HCT116 (cell line): ENCODE data around the gene ANXA7. TPM values are rescaled to one million over a fixed set of nuclear protein-coding genes. Genes with fewer than 3 reads are reported as not detected.

Source experiments
- ATAC-seq: fragments of 200-7000 bp; cut with Tn5 transposase; 2 replicates; pipeline ENCODE4 v1.9.1; 2020; ENCODE audit warnings: mild to moderate bottlenecking, moderate library complexity
- BruUV-seq: library from RNA; stranded (reverse); fragments of 400-500 nt; replicated peaks from 2 replicates; lab custom pipeline; 2021; lab: Mats Ljungman, UMichigan
- CTCF ChIA-PET: fragments of 300-600 bp; sonication (Branson Sonifier 250); formaldehyde crosslinking; loops from one replicate; lab custom pipeline; 2021; ENCODE audit warnings: antibody characterized with exemption; lab: Charles Lee
- POLR2A ChIA-PET: fragments of 300-600, 350-600 bp; sonication (Branson Sonifier 250); formaldehyde crosslinking; loops from one replicate; lab custom pipeline; 2021; ENCODE audit warnings: antibody characterized with exemption; lab: Charles Lee
- RAD21 ChIA-PET, 2 experiments: fragments of 300-600 bp; sonication (Branson Sonifier 250); formaldehyde crosslinking; loops; one replicate each; lab custom pipeline; 2023; ENCODE audit warnings: low total read pairs in 2 of 2; ENCODE audit not compliant: uncharacterized antibody in 2 of 2, unreplicated experiment in 2 of 2, low non-redundant PET in 1 of 2; lab: Charles Lee
- DNase-seq: peaks from one replicate; pipeline ENCODE4 v3.0.0-alpha.2; 2010; ENCODE audit warnings: low read depth, low spot score
- H2AFZ ChIP-seq: fragments of 200-600 bp; shearing (Covaris generic), sonication (generic); 2 replicates; pipeline ENCODE4 v1.6.1; 2017; ENCODE audit warnings: low read depth, mixed run types, mixed read lengths, antibody characterized with exemption, low read length; ENCODE audit not compliant: poor library complexity, severe bottlenecking
- H3K27ac ChIP-seq: 2 replicates; pipeline ENCODE4 v1.5.1; 2012; ENCODE audit warnings: low read depth, low read length
- H3K27me3 ChIP-seq: fragments of 200-600 bp; sonication (generic); 2 replicates; pipeline ENCODE4 v1.6.1; 2016; ENCODE audit warnings: mixed run types, low read length, mixed read lengths; ENCODE audit not compliant: insufficient read depth
- H3K36me3 ChIP-seq, 2 experiments: fragments of 200-500 bp in 1 of 2; fragments of 200-600 bp in 1 of 2; sonication (Bioruptor generic) in 1 of 2; sonication (generic) in 1 of 2; 2 replicates each; pipeline versions ENCODE4 v1.5.1 to v1.6.1; 2014 to 2016; ENCODE audit warnings: low read length in 2 of 2, inconsistent platforms in 1 of 2, mixed read lengths in 1 of 2, mixed run types in 1 of 2; ENCODE audit not compliant: insufficient read depth in 2 of 2, control insufficient read depth in 1 of 2
- H3K4me1 ChIP-seq, 2 experiments: fragments of 200-600 bp in 1 of 2; sonication (generic) in 1 of 2; 2 replicates each; pipeline versions ENCODE4 v1.5.1 to v1.6.1; 2012 to 2017; ENCODE audit warnings: low read length in 2 of 2, inconsistent platforms in 1 of 2, mild to moderate bottlenecking in 1 of 2, mixed read lengths in 1 of 2, mixed run types in 1 of 2, moderate library complexity in 1 of 2; ENCODE audit not compliant: insufficient read depth in 2 of 2, control insufficient read depth in 1 of 2
- H3K4me2 ChIP-seq: fragments of 200-600 bp; sonication (generic); 2 replicates; pipeline ENCODE4 v1.6.1; 2017; ENCODE audit warnings: mixed run types, low read length, mixed read lengths
- H3K4me3 ChIP-seq, 2 experiments: fragments of 200-600 bp in 1 of 2; sonication (generic) in 1 of 2; replicated peaks in 1 of 2; 2 replicates each; pipeline ENCODE4 v1.5.1; 2011 to 2016; ENCODE audit warnings: low read length in 2 of 2, control low read depth in 1 of 2, low read depth in 1 of 2, mild to moderate bottlenecking in 1 of 2, mixed read lengths in 1 of 2, mixed run types in 1 of 2
- H3K79me2 ChIP-seq: fragments of 200-600 bp; sonication (generic); 2 replicates; pipeline ENCODE4 v1.6.1; 2017; ENCODE audit warnings: mild to moderate bottlenecking, mixed run types, low read length, moderate library complexity, mixed read lengths; ENCODE audit not compliant: insufficient read depth
- H3K9ac ChIP-seq: fragments of 200-600 bp; sonication (generic); 2 replicates; pipeline ENCODE4 v1.6.1; 2016; ENCODE audit warnings: low read length, mixed read lengths
- H3K9me2 ChIP-seq: fragments of 200-600 bp; sonication (generic), shearing (Covaris generic); 2 replicates; pipeline ENCODE4 v1.6.1; 2017; ENCODE audit warnings: mixed run types, mild to moderate bottlenecking, moderate library complexity; ENCODE audit not compliant: insufficient read depth
- H3K9me3 ChIP-seq, 2 experiments: fragments of 200-500 bp in 1 of 2; fragments of 200-600 bp in 1 of 2; sonication (Bioruptor generic) in 1 of 2; sonication (generic) in 1 of 2; 2 replicates each; pipeline ENCODE4 v1.6.1; 2014 to 2017; ENCODE audit warnings: low read length in 2 of 2, mixed read lengths in 2 of 2, inconsistent platforms in 1 of 2, low read depth in 1 of 2, mild to moderate bottlenecking in 1 of 2, mixed run types in 1 of 2, moderate library complexity in 1 of 2; ENCODE audit not compliant: control insufficient read depth in 1 of 2, insufficient read depth in 1 of 2
- H4K20me1 ChIP-seq: fragments of 200-600 bp; sonication (generic), shearing (Covaris generic); 2 replicates; pipeline ENCODE4 v1.6.1; 2017; ENCODE audit warnings: mixed run types, mild to moderate bottlenecking, moderate library complexity; ENCODE audit not compliant: insufficient read depth
- CEBPB ChIP-seq: IDR thresholded peaks from 2 replicates; pipeline ENCODE4 v1.6.1; 2012; ENCODE audit warnings: low read depth
- ELF1 ChIP-seq: IDR thresholded peaks from 2 replicates; pipeline ENCODE4 v1.6.1; 2012; ENCODE audit warnings: low read depth, borderline replicate concordance
- EZH2 ChIP-seq: fragments of 200-600 bp; sonication (generic); IDR thresholded peaks from 2 replicates; pipeline ENCODE4 v1.6.1; 2017; ENCODE audit warnings: antibody characterized with exemption, mixed run types
- EZH2phosphoT487 ChIP-seq: fragments of 200-600 bp; IDR thresholded peaks from 2 replicates; pipeline ENCODE4 v1.6.1; 2018; ENCODE audit warnings: antibody characterized with exemption, borderline replicate concordance
- FOSL1 ChIP-seq: IDR thresholded peaks from 2 replicates; pipeline ENCODE4 v1.6.1; 2012; ENCODE audit warnings: low read depth
- JUND ChIP-seq: IDR thresholded peaks from 2 replicates; pipeline ENCODE4 v1.6.1; 2012
- POLR2A ChIP-seq: IDR thresholded peaks from 2 replicates; pipeline ENCODE4 v1.7.0; 2011; ENCODE audit warnings: borderline replicate concordance; ENCODE audit not compliant: insufficient read depth, insufficient read length; ENCODE audit errors: extremely low read depth
- POLR2AphosphoS5 ChIP-seq: IDR thresholded peaks from 2 replicates; pipeline ENCODE4 v1.6.1; 2011; ENCODE audit warnings: mild to moderate bottlenecking, low read depth, low read length, moderate library complexity
- SIN3A ChIP-seq: IDR thresholded peaks from 2 replicates; pipeline ENCODE4 v1.6.1; 2012; ENCODE audit warnings: low read depth
- TCF7L2 ChIP-seq: IDR thresholded peaks from 2 replicates; pipeline ENCODE4 v1.7.0; 2011; ENCODE audit warnings: borderline replicate concordance, inconsistent platforms; ENCODE audit not compliant: insufficient read depth, insufficient read length; ENCODE audit errors: extremely low read depth
- intact Hi-C: fragments of 100-400 bp; cut with micrococcal nuclease; formaldehyde crosslinking; loops from 2 replicates; pipeline ENCODE4 v1.10.0; 2022
- total RNA-seq: library from RNA; stranded (reverse); gene quantifications from one replicate; pipeline ENCODE4 v1.2.1, GENCODE V29; 2021; ENCODE audit not compliant: unreplicated experiment
- TF ChIP-seq, protein P1 (sequence below), 3 experiments: fragments of 200-600 bp in 1 of 3; sonication (generic) in 1 of 3; IDR thresholded peaks in 2 of 3; conservative IDR thresholded peaks in 1 of 3; 2 replicates each; pipeline ENCODE4 v1.5.1; 2012 to 2017; ENCODE audit warnings: low read depth in 2 of 3, low read length in 2 of 3, antibody characterized with exemption in 1 of 3, borderline replicate concordance in 1 of 3, control low read depth in 1 of 3, mild to moderate bottlenecking in 1 of 3, mixed read lengths in 1 of 3, mixed run types in 1 of 3, moderate library complexity in 1 of 3; ENCODE audit not compliant: insufficient read depth in 1 of 3

Gene ANXA7
- total RNA-seq, 1 experiment from 2014 or later, result 105 TPM

DNA sequence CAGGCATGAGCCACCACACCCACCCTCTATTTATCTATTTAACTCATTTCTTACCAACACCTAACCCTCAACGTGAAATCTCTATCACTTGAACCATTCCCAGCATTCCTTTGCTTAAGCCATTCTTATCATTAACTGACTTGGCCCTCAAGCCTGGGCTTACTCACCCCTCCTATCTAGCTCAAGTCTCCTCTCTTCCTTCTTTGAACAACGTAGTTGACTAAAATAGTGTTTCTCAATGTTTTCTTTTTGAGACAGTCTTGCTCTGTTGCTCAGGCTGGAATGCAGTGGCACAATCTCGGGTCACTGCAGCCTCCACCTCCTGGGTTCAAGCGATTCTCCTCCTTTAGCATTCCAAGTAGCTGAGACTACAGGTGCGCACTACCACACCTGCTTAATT is 7.0 kb downstream of the ANXA7 start:
- no peaks in the 10 kb centered on the region for H3K9me3 ChIP-seq
- ChIA-PET CTCF (interaction anchor here (0.7 to 1.3 kb wide), 2 partner anchors 9 to 143 kb away, joined by 3 to 6 read pairs; no protein-coding TSS in a partner anchor), RAD21 (no interaction called here), POLR2A (no interaction called here)
- H3K79me2 ChIP-seq, result peaks cover 97% of the 10 kb centered on the region
- BruUV-seq, result no TSS peak
- H3K27ac ChIP-seq, result no peak overlapping the region
- H4K20me1 ChIP-seq, result peaks cover 9% of the 10 kb centered on the region; the same call in 1 of the 2 replicates
- TF ChIP-seq, protein P1, sequence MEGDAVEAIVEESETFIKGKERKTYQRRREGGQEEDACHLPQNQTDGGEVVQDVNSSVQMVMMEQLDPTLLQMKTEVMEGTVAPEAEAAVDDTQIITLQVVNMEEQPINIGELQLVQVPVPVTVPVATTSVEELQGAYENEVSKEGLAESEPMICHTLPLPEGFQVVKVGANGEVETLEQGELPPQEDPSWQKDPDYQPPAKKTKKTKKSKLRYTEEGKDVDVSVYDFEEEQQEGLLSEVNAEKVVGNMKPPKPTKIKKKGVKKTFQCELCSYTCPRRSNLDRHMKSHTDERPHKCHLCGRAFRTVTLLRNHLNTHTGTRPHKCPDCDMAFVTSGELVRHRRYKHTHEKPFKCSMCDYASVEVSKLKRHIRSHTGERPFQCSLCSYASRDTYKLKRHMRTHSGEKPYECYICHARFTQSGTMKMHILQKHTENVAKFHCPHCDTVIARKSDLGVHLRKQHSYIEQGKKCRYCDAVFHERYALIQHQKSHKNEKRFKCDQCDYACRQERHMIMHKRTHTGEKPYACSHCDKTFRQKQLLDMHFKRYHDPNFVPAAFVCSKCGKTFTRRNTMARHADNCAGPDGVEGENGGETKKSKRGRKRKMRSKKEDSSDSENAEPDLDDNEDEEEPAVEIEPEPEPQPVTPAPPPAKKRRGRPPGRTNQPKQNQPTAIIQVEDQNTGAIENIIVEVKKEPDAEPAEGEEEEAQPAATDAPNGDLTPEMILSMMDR (IDR thresholded peaks at IDR 0.05 in 2 of 3, conservative IDR thresholded peaks at IDR 0.05 in 1 of 3; ENCODE audit: borderline replicate concordance in 1 of 3, insufficient read depth in 1 of 3, low read depth in 2 of 3, low read length in 2 of 3), result no peak
- TF ChIP-seq CEBPB, result no peak
- TF ChIP-seq EZH2phosphoT487, result no peak
- no peak for TF ChIP-seq POLR2A
- no peak for TF ChIP-seq SIN3A
- TF ChIP-seq TCF7L2, result no peak
- no peak for TF ChIP-seq JUND
- no peak for TF ChIP-seq POLR2AphosphoS5
- no peak for TF ChIP-seq EZH2
- TF ChIP-seq FOSL1, result no peak
- no peak for TF ChIP-seq ELF1
- H3K36me3 ChIP-seq, result no peaks in the 10 kb centered on the region
- no peak for ATAC-seq
- H3K9ac ChIP-seq, result no peak overlapping the region
- no peak overlapping the region for H3K4me2 ChIP-seq
- no peaks in the 10 kb centered on the region for H3K9me2 ChIP-seq
- no peak for DNase-seq
- H3K4me3 ChIP-seq, result no peak overlapping the region
- H2AFZ ChIP-seq, result no peak overlapping the region
- peaks cover 5 to 16% of the 10 kb centered on the region in 2 experiments for H3K4me1 ChIP-seq
- H3K27me3 ChIP-seq, result no peaks in the 10 kb centered on the region
- intact Hi-C loops, result no loop called here
